Measurements from ENCODE around the gene DIP2C. TPM values are rescaled to one million over a fixed set of nuclear protein-coding genes. Genes with fewer than 3 reads are reported as not detected.

Gene DIP2C
- total RNA-seq, 2 experiments from 2014 or later = 2.0 to 2.3 TPM

- DNase-seq = no peak
- POLR2A ChIA-PET = no interaction called here
- peaks cover 3% of the 10 kb centered on the region for H3K4me1 Mint-ChIP-seq
- CTCF ChIA-PET = interaction anchor here (0.6 kb wide), 1 partner anchor 481 kb away, joined by 3 read pairs; no protein-coding TSS in a partner anchor
- H3K4me3 Mint-ChIP-seq = no peak overlapping the region
- no peaks in the 10 kb centered on the region for H3K27me3 Mint-ChIP-seq
- H3K27ac Mint-ChIP-seq = no peak overlapping the region
- peaks cover 6% of the 10 kb centered on the region for H3K36me3 Mint-ChIP-seq (ENCODE audit: low read depth)
- no peaks in the 10 kb centered on the region for H3K9me3 Mint-ChIP-seq
Observed at GRCh38 chr10:235915-236314, 453.6 kb downstream of the DIP2C start.

- POLR2A ChIA-PET = no interaction called here
- CTCF ChIA-PET = no interaction called here
- Mint-ChIP-seq H3K36me3 (ENCODE audit: low read depth) (peaks cover 6% of the 10 kb centered on the region), H3K4me1 (peaks cover 3% of the 10 kb centered on the region), H3K9me3 (no peaks in the 10 kb centered on the region), H3K4me3 (no peak overlapping the region), H3K27ac (no peak overlapping the region), H3K27me3 (no peaks in the 10 kb centered on the region)
- no peak for DNase-seq
Observed at GRCh38 chr10:234708-235406, 454.6 kb downstream of the DIP2C start.

DNA sequence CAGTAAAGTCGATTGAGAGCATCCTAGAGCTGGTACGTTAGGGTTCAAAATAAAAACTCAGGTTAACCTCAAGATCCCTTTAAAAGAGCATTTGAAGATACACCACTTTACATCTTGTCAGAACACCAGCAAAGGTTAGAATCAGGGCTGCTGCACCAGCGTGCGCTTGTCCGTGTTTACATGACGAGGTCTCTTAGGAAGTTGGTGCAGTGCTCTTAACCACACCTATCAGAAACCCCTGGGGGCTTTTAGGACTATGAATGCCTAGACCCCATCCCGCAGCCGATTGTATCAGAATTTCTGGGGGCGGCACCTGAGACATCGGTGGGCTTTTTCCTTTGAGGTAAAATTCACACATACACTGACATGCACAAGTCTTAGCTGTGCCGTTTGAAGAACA lies 456.6 kb downstream of the DIP2C start:
- CTCF ChIA-PET = no interaction called here
- H3K27ac Mint-ChIP-seq = no peak overlapping the region

DNA sequence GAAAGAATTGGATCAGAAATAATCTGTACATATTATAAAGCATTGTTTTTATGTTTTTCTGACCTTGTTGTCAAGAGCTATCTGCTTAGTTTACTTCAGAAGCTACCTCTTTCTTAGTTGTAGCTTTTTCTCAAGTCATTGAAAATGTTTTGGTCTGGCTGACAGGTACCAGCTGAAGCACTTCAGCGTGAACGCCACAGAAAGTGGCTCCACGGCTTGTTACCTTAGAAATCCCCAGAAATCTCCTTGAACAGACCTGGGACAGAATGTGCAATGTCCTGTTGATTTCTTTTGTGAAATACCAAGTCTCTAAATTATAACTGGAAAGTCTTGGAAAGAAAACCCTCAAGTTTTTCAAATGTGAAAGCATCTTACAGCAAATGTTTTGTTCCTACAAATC lies 457.4 kb downstream of the DIP2C start:
- DNase-seq = no peak
- H3K36me3 Mint-ChIP-seq (ENCODE audit: low read depth) = peaks cover 4% of the 10 kb centered on the region
- H3K4me1 Mint-ChIP-seq = peaks cover 10% of the 10 kb centered on the region
- ChIA-PET POLR2A (no interaction called here), CTCF (no interaction called here)
- no peaks in the 10 kb centered on the region for H3K9me3 Mint-ChIP-seq
- no peaks in the 10 kb centered on the region for H3K27me3 Mint-ChIP-seq
- no peak overlapping the region for H3K4me3 Mint-ChIP-seq
- no peak overlapping the region for H3K27ac Mint-ChIP-seq

More for the DNA sequence above, 456.6 kb downstream of the DIP2C start:
- no peak overlapping the region for H3K4me3 Mint-ChIP-seq
- H3K27me3 Mint-ChIP-seq = no peaks in the 10 kb centered on the region
- peaks cover 4% of the 10 kb centered on the region for H3K36me3 Mint-ChIP-seq (ENCODE audit: low read depth)
- POLR2A ChIA-PET = no interaction called here
- H3K9me3 Mint-ChIP-seq = no peaks in the 10 kb centered on the region
- H3K4me1 Mint-ChIP-seq = peaks cover 10% of the 10 kb centered on the region
- no peak for DNase-seq

DNA sequence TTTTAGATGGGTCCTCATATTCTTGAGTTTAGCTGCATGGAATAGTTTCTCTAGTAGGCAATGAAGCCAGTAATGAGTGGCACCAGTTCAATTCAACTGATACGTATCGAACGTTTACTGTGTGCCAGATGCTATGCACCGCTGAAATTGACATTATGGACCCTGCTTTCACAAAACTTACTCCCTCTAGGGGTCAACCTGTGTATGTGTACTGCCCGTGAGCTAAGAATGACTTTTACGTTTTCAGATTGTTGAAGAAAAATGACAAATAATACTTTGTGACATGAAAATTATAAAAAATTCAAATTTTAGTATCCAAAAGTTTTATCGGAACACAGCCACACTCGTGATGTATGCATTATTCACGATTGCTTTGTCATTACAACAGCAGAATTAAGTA lies 458.7 kb downstream of the DIP2C start:
- H3K27me3 Mint-ChIP-seq = no peaks in the 10 kb centered on the region
- CTCF ChIA-PET = interaction anchor here (0.8 to 1.7 kb wide), 7 partner anchors 10 to 143 kb away, joined by 3 to 6 read pairs (median 3); no protein-coding TSS in a partner anchor
- no peaks in the 10 kb centered on the region for H3K36me3 Mint-ChIP-seq (ENCODE audit: low read depth)
- no peak for DNase-seq
- POLR2A ChIA-PET = no interaction called here
- no peaks in the 10 kb centered on the region for H3K9me3 Mint-ChIP-seq
- peaks cover 7% of the 10 kb centered on the region for H3K4me1 Mint-ChIP-seq
- H3K4me3 Mint-ChIP-seq = no peak overlapping the region
- H3K27ac Mint-ChIP-seq = no peak overlapping the region

DNA sequence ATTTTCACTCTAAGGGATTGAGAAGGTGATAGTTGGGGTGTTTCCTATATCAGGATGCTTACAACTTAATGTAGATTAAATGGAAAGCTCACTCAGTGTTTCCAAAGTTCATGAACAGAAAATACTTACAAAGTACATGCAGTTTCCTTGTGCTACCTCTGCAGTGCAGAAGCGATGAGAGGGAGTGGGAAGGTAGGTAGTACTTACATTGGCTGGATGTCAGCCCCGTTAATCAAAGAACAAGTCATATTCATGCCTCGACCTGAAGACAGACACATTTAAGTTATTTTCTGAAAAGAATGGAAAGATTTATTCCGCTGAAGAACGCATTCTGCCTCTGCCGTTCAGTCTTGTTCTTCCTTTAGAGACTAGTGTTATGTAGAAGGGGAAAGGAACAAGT lies 461.1 kb downstream of the DIP2C start:
- CTCF ChIA-PET = no interaction called here
- Mint-ChIP-seq H3K27ac (no peak overlapping the region), H3K27me3 (no peaks in the 10 kb centered on the region), H3K4me3 (no peak overlapping the region), H3K4me1 (peaks cover 7% of the 10 kb centered on the region), H3K9me3 (no peaks in the 10 kb centered on the region), H3K36me3 (ENCODE audit: low read depth) (no peaks in the 10 kb centered on the region)
- DNase-seq = no peak
- POLR2A ChIA-PET = no interaction called here

DNA sequence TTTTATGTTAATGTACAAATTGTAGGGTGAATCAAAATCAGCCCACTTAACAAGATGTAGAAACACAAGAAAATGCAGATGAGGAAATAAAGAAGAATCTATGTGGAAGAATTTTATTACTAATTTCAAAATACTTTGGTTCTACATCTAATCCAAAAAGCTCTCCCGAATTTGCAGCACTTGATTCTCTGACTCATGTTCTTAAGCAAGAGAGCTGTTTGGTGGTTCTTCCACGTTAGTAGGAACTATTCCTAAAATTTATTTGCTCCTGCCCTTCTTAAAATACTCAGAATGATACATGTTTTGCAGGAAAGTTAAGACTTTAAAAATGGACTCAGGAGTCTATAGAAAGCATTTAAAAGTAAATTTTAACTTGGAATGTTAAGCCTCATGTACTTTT lies 462.5 kb downstream of the DIP2C start:
- Mint-ChIP-seq H3K36me3 (ENCODE audit: low read depth) (no peaks in the 10 kb centered on the region), H3K9me3 (no peaks in the 10 kb centered on the region), H3K4me3 (no peak overlapping the region), H3K4me1 (peaks cover 7% of the 10 kb centered on the region), H3K27ac (no peak overlapping the region), H3K27me3 (no peaks in the 10 kb centered on the region)
- no peak for DNase-seq
- ChIA-PET POLR2A (no interaction called here), CTCF (no interaction called here)

GRCh38 chr10:226018-226417 lies 463.4 kb downstream of the DIP2C start:
- Mint-ChIP-seq H3K36me3 (ENCODE audit: low read depth) (peaks cover 7% of the 10 kb centered on the region), H3K9me3 (no peaks in the 10 kb centered on the region), H3K27me3 (no peaks in the 10 kb centered on the region), H3K4me1 (peaks cover 13% of the 10 kb centered on the region), H3K27ac (no peak overlapping the region), H3K4me3 (no peak overlapping the region)
- no peak for DNase-seq
- POLR2A ChIA-PET = no interaction called here
- CTCF ChIA-PET = no interaction called here

GRCh38 chr10:224571-224970 lies 464.9 kb downstream of the DIP2C start:
- H3K4me3 Mint-ChIP-seq = no peak overlapping the region
- DNase-seq = no peak
- no peaks in the 10 kb centered on the region for H3K27me3 Mint-ChIP-seq
- H3K27ac Mint-ChIP-seq = no peak overlapping the region
- ChIA-PET CTCF (interaction anchor here (1.1 kb wide), 1 partner anchor 93 kb away, joined by 3 read pairs; no protein-coding TSS in a partner anchor), POLR2A (no interaction called here)
- H3K36me3 Mint-ChIP-seq (ENCODE audit: low read depth) = peaks cover 8% of the 10 kb centered on the region
- H3K4me1 Mint-ChIP-seq = peaks cover 22% of the 10 kb centered on the region
- no peaks in the 10 kb centered on the region for H3K9me3 Mint-ChIP-seq

Small RNA genes within 50 kb of the gene (microRNA-seq; reads per million reads assigned to microRNA genes)
- gene MIR5699 (ENCODE audit: borderline microRNAs expressed, borderline replicate concordance) = not detected

Other genes starting within 250 kb of the DIP2C start
- 100 to 1,000 TPM in 1 of 2 experiments, 10 to 100 TPM in 1; 86.1 to 101 TPM for gene LARP4B, start 242.0 kb upstream of the DIP2C start, total RNA-seq

Measured in activated CD4-positive, alpha-beta T cell treated with anti-CD3 and anti-CD28 coated beads, Interleukin-2, amount 10 ng/mL, durations not matched to agents 7 days and 5 days (primary cell).